Measurements from ENCODE around the gene ISG20.
"Not testable (repeated sequence)": the region's sequence is repeated elsewhere in the genome, so short reads cannot be mapped to it uniquely, and the experiment has no call there.

ISG20 gene

GRCh38 chr15:88619796-88620195 lies 19.0 kb upstream of the ISG20 start:
- no peak for FAIRE-seq

- no peak for FAIRE-seq
These were observed 17.6 kb upstream of the ISG20 start, which contains the start of gene AEN for GRCh38 chr15:88620995-88621772. Gene AEN, plus strand, starts transcription at chr15:88621340. Its CDS starts 4,870 bp downstream, at chr15:88626210.

GRCh38 chr15:88621789-88622604 lies 16.8 kb upstream of the ISG20 start:
- FAIRE-seq: no peak

GRCh38 chr15:88622605-88622975 lies 16.2 kb upstream of the ISG20 start:
- FAIRE-seq: no peak

- no peak for FAIRE-seq
These were observed 15.8 kb upstream of the ISG20 start for GRCh38 chr15:88623061-88623460.

GRCh38 chr15:88623632-88624031 lies 15.2 kb upstream of the ISG20 start:
- no peak for FAIRE-seq

- no peak for FAIRE-seq
These were observed 14.5 kb upstream of the ISG20 start for GRCh38 chr15:88624156-88624970.

GRCh38 chr15:88624971-88625490 lies 13.8 kb upstream of the ISG20 start:
- no peak for FAIRE-seq

GRCh38 chr15:88625943-88626741 lies 12.7 kb upstream of the ISG20 start:
- no peak for FAIRE-seq

GRCh38 chr15:88627463-88627862 lies 11.4 kb upstream of the ISG20 start:
- FAIRE-seq: no peak

- FAIRE-seq: no peak
These were observed 10.7 kb upstream of the ISG20 start for GRCh38 chr15:88628018-88628654.

- no peak for FAIRE-seq
These were observed 9.7 kb upstream of the ISG20 start for GRCh38 chr15:88629071-88629470.

- no peak for FAIRE-seq
These were observed 8.6 kb upstream of the ISG20 start for GRCh38 chr15:88630141-88630721.

GRCh38 chr15:88630798-88631463 lies 7.9 kb upstream of the ISG20 start:
- no peak for FAIRE-seq

- no peak for FAIRE-seq
These were observed 7.3 kb upstream of the ISG20 start for GRCh38 chr15:88631464-88632028.

GRCh38 chr15:88632797-88633196 lies 6.0 kb upstream of the ISG20 start:
- FAIRE-seq: not testable (repeated sequence)

- FAIRE-seq: no peak
These were observed 4.4 kb upstream of the ISG20 start for GRCh38 chr15:88634449-88634848.

GRCh38 chr15:88635318-88635717 lies 3.5 kb upstream of the ISG20 start:
- no peak for FAIRE-seq

GRCh38 chr15:88636050-88636449 lies 2.8 kb upstream of the ISG20 start:
- no peak for FAIRE-seq

- no peak for FAIRE-seq
These were observed 2.2 kb upstream of the ISG20 start for GRCh38 chr15:88636654-88637053.

All from colon (tissue), 2 donors.